HepG2 (cell line): ENCODE data around the gene MRPL27.

ENCODE experiments used
- DPF2 ChIP-seq: sonication (generic); formaldehyde crosslinking; IDR thresholded peaks from 2 replicates; pipeline ENCODE4 v1.4.0; 2020; ENCODE audit warnings: mild to moderate bottlenecking, low read depth, missing genetic modification reagents, borderline replicate concordance
- NR2C2 ChIP-seq: sonication (generic); formaldehyde crosslinking; IDR thresholded peaks from 2 replicates; pipeline ENCODE4 v1.4.0; 2020; ENCODE audit warnings: missing genetic modification reagents, mild to moderate bottlenecking, moderate library complexity, borderline replicate concordance
- RAD21 ChIP-seq: fragments of 450-650 bp; formaldehyde crosslinking; IDR thresholded peaks from 2 replicates; pipeline ENCODE4 v1.5.0; 2020; ENCODE audit warnings: mild to moderate bottlenecking
- ZNF510 ChIP-seq: sonication (generic); formaldehyde crosslinking; IDR thresholded peaks from 2 replicates; pipeline ENCODE4 v1.4.0; 2020; ENCODE audit warnings: low read depth, mild to moderate bottlenecking, missing genetic modification reagents
- ZNF644 ChIP-seq: IDR thresholded peaks from 2 replicates; pipeline ENCODE4 v1.6.1; 2016; ENCODE audit warnings: low read depth
- TF ChIP-seq, protein P1 (sequence below), 2 experiments: IDR thresholded peaks; 2 replicates each; pipeline ENCODE4 v1.6.1; 2011 to 2012; ENCODE audit warnings: low read length in 2 of 2, borderline replicate concordance in 1 of 2, low read depth in 1 of 2, mild to moderate bottlenecking in 1 of 2, moderate library complexity in 1 of 2
- TF ChIP-seq, protein P2 (sequence below): sonication (generic); formaldehyde crosslinking; IDR thresholded peaks from 2 replicates; pipeline ENCODE4 v1.5.1; 2020; ENCODE audit warnings: mild to moderate bottlenecking, missing genetic modification reagents, borderline replicate concordance

DNA sequence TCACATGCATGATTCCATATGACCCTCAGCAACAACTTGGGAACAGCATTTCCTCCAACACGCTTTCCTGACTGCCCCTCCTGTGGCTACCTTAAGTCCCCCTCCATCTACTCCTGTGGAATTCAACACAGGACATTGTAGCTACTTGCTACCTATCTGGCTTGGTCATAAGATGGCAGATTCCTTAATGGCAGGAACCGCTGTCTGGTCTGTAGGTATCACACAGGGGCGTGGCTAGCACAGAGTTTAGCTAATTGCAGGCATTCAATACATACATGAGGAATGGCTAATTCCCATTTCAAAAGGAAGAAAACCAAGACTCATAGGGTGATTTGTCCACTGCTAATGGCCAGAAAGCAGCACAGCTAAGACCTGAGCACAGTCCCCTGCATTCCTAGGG lies 15.7 kb upstream of the MRPL27 start:
- TF ChIP-seq, protein P1, sequence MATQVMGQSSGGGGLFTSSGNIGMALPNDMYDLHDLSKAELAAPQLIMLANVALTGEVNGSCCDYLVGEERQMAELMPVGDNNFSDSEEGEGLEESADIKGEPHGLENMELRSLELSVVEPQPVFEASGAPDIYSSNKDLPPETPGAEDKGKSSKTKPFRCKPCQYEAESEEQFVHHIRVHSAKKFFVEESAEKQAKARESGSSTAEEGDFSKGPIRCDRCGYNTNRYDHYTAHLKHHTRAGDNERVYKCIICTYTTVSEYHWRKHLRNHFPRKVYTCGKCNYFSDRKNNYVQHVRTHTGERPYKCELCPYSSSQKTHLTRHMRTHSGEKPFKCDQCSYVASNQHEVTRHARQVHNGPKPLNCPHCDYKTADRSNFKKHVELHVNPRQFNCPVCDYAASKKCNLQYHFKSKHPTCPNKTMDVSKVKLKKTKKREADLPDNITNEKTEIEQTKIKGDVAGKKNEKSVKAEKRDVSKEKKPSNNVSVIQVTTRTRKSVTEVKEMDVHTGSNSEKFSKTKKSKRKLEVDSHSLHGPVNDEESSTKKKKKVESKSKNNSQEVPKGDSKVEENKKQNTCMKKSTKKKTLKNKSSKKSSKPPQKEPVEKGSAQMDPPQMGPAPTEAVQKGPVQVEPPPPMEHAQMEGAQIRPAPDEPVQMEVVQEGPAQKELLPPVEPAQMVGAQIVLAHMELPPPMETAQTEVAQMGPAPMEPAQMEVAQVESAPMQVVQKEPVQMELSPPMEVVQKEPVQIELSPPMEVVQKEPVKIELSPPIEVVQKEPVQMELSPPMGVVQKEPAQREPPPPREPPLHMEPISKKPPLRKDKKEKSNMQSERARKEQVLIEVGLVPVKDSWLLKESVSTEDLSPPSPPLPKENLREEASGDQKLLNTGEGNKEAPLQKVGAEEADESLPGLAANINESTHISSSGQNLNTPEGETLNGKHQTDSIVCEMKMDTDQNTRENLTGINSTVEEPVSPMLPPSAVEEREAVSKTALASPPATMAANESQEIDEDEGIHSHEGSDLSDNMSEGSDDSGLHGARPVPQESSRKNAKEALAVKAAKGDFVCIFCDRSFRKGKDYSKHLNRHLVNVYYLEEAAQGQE (IDR thresholded peaks at IDR 0.05; ENCODE audit: borderline replicate concordance in 1 of 2, low read depth in 1 of 2, low read length in 2 of 2), result no peak
- no peak for TF ChIP-seq NR2C2 (CRISPR knock-in tag)
- no peak for TF ChIP-seq DPF2 (CRISPR knock-in tag)
- no peak for TF ChIP-seq ZNF644
- TF ChIP-seq ZNF510 (CRISPR knock-in tag), result no peak
- TF ChIP-seq RAD21 (CRISPR knock-in tag), result no peak
- TF ChIP-seq, protein P2, sequence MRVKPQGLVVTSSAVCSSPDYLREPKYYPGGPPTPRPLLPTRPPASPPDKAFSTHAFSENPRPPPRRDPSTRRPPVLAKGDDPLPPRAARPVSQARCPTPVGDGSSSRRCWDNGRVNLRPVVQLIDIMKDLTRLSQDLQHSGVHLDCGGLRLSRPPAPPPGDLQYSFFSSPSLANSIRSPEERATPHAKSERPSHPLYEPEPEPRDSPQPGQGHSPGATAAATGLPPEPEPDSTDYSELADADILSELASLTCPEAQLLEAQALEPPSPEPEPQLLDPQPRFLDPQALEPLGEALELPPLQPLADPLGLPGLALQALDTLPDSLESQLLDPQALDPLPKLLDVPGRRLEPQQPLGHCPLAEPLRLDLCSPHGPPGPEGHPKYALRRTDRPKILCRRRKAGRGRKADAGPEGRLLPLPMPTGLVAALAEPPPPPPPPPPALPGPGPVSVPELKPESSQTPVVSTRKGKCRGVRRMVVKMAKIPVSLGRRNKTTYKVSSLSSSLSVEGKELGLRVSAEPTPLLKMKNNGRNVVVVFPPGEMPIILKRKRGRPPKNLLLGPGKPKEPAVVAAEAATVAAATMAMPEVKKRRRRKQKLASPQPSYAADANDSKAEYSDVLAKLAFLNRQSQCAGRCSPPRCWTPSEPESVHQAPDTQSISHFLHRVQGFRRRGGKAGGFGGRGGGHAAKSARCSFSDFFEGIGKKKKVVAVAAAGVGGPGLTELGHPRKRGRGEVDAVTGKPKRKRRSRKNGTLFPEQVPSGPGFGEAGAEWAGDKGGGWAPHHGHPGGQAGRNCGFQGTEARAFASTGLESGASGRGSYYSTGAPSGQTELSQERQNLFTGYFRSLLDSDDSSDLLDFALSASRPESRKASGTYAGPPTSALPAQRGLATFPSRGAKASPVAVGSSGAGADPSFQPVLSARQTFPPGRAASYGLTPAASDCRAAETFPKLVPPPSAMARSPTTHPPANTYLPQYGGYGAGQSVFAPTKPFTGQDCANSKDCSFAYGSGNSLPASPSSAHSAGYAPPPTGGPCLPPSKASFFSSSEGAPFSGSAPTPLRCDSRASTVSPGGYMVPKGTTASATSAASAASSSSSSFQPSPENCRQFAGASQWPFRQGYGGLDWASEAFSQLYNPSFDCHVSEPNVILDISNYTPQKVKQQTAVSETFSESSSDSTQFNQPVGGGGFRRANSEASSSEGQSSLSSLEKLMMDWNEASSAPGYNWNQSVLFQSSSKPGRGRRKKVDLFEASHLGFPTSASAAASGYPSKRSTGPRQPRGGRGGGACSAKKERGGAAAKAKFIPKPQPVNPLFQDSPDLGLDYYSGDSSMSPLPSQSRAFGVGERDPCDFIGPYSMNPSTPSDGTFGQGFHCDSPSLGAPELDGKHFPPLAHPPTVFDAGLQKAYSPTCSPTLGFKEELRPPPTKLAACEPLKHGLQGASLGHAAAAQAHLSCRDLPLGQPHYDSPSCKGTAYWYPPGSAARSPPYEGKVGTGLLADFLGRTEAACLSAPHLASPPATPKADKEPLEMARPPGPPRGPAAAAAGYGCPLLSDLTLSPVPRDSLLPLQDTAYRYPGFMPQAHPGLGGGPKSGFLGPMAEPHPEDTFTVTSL (CRISPR knock-in tag), result no peak
